HG03432 (cell line): ENCODE results near the gene SLC35A1.
"Not testable (repeated sequence)": the region's sequence is repeated elsewhere in the genome, so short reads cannot be mapped to it uniquely, and the experiment has no call there.

Experiments
- ATAC-seq: cut with Tn5 transposase; IDR thresholded peaks from one replicate; pipeline ENCODE4 v1.9.1; 2021; ENCODE audit warnings: mild to moderate bottlenecking, moderate library complexity; ENCODE audit not compliant: unreplicated experiment

SLC35A1 gene, protein sequence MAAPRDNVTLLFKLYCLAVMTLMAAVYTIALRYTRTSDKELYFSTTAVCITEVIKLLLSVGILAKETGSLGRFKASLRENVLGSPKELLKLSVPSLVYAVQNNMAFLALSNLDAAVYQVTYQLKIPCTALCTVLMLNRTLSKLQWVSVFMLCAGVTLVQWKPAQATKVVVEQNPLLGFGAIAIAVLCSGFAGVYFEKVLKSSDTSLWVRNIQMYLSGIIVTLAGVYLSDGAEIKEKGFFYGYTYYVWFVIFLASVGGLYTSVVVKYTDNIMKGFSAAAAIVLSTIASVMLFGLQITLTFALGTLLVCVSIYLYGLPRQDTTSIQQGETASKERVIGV

DNA sequence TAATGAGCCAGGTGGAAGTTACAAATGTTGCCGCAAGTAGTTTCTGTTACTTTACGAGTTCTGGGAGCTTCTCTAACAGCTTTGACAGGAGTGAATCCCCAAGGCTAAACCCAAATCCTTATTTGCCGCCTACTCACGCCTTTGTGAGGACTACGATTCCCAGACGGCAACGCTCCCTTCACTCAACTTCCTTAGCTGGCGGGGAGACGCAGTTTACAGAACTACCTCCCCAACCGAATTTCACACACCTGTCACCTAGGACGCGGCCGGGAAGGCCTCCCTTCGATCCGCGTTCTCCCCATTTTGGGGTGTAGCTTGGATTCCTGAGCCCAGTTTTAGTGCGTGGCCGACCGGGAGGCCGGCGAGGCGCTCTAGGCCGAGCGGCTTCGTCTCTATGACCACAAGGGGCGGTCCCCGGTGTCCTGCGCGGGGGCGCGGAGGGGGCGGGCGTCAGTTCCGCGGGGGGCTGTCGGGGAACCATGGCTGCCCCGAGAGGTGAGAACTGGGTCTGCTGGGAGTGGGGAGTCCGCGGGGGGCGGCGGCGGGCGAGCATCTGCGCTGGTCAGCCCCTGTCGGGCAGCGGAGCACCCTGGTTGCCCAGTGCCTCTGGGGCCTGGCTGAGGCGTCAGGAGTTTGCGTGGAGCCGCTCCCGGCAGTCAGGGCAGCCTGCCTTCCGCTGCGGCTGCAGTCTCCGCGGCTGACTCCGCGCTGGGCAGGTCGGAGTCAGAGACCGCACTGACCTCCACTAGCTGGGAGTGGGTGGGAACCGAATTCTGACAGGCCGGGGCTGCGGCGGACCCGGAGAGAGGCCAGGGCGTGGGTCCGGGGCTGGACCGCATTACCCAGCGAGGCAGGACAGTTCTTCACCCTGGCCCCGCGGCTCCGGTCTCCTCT is at the start of gene SLC35A1:
TSS of gene SLC35A1 (plus strand) at position 450 of the 894 bp plus-strand sequence. CDS start at position 480, 30 bp downstream.
- ATAC-seq: peak; percentile 95

DNA sequence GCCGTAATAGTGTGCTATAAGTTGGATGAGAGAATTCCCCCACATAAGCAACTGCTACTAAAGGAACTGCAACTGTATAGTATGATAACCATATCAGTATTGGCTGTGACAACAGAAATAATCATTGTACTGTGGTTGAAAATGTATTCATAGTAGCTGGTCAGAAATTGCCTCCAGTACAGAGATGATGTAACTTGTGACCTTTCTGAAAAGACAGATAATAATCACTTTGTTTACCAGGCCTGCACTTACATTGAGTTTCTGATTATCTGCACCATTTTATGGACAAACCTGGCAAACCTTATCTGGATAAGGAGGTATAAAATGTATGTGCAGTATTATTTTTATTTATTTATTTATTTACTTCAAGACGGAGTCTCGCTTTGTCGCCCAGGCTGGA is 46.0 kb upstream of the SLC35A1 start:
- ATAC-seq: no peak

DNA sequence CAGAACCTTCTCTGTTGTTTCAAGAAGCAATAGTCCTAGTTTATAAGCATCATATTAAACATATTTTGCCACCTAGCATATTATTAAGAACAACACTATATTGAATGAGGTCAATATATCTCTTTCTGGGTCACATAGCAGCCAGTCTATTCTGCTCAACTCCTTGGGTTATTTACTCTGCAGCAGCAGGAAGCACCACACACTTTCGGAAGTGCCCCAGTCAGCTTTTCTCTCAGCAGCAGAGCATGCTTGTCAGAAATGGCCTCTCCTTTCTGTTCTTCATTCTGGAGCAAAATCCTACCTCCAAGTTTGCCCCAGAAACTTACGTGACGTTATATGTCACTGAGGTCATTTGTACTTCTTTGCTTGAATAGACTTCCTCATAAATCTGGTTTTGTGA is 42.3 kb upstream of the SLC35A1 start:
- no peak for ATAC-seq

DNA sequence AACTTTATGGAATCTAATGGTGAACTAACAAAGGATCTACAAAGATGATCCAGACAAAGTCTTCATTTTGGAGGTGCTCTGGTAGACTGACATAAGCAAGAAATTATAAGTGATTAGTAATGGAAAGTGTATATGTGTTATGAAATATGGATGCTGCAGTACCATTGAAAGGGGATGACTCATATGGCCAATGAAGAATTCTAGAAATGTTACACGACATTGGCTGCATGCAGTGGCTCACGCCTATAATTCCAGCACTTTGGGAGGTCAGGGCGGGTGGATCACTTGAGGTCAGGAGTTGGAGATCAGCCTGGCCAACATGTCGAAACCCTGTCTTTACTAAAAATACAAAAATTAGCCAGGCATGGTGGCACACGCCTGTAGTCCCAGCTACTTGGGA is 41.5 kb upstream of the SLC35A1 start:
- no peak for ATAC-seq

DNA sequence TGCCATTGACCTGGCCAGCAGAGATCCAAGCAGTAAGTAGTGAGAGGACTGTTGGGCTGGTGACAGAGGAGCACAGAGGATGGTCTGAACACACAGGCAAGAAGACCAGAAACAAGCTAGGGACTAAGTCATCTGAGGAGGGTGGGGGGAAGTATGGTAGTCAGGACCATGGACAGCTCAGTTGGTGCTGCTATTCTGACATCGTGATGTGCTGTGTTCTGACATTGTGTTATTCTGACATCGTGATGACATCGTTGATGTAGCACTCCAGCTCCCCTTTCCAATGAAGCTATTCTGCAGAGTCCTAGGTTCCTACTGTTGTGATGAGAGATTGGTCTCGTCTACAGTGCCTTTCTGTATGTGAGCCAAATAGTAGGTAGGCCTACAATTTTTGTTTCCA is 36.3 kb upstream of the SLC35A1 start:
- peak; percentile 50 for ATAC-seq

DNA sequence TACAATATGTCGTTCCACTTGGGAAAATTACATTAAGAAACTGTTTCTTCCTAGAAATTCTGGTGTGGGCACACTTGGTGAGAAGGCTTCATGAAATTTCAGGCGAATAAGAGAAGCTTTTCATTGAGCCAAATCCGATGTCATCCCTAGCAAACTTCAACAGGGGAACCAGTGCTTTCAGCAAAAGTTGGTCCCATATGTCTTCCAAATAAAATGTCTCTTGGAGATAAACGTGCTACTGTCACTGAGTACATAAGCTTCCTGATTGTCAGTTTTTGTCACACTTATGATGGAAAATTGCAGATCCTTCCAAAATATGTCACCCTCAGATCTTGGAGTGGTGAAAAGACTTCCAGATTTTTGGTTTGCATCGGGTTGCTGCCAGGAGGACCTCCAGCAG is 31.1 kb upstream of the SLC35A1 start:
- no peak for ATAC-seq

DNA sequence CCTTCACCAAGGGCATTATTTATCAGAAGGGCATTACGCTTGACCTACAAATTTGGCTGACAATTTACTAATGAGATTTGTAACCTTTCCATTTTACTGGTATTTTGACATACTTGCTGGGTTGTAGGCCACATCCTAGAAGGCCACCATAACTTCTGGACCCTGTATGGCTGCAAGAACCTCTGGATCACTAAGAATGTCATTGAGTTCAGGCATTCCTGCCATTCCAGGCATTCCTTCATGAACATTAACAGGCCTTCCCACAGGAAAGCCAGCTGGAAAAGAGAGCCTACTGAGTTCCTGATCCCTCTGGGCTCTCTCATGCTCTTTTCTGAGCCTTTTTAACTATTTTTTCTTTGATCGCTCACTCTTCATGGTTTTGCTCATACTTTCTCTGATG is 28.4 kb upstream of the SLC35A1 start:
- no peak for ATAC-seq

DNA sequence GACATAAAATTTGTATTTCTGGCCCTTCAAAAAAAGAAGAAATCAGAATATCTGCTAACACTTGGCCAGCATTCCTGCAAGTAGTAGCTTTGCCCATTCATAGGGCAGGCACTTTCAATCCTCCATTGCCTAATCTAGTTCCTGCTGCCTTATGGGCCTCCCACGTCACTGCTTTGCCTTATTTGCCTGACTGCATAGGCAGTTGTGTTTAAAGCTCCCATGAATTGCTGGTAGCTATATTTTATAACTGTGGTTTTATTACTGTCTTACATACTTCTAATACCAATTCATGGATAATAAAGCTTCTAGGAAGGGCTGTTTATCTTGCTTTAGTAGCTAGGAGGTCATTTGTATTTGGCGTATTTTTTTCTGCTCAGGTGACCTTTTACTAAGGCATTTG is 7.7 kb upstream of the SLC35A1 start:
- no peak for ATAC-seq

DNA sequence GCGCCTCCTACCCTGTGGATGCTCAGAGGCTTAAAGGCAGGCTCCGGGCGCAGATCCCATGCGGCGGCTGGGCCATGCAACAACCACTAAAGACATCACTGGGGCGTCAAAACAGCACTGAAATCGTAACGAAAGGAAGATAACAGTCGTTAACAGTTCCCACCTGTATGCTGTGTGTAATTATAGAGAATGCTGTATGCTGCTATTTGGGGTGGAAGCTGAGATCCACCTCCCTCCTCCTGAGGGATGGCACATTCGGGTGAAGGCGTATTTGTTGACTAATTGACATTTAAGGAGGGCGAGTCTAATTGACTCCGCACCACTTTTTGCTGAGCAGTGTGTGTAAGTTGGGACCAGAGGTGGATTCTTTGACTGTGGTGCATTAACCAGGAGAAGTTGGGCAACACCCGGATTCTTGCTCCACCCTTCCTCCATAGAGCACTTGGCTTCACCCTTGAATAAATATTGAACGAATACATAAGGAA is 687 bp downstream of the SLC35A1 start:
- peak; percentile 78 for ATAC-seq

DNA sequence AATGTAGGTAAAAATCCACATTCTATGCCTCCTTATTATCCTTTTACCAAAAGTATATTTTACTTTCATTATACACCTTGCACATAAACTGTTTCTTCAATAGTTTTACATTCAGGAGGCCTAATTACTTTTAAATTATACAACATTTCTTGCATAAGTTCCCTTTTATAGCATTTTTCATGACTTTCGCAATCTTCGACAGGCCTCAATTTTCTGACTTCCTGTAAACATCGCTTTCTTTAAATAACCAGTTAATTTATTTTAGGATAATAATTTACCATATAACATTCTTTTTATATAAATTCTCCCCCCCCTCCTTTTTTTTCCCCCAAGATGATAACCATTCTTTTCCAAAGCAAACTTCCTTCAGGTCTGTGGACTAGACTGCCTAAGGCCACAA is 9.2 kb downstream of the SLC35A1 start:
- ATAC-seq: no peak

DNA sequence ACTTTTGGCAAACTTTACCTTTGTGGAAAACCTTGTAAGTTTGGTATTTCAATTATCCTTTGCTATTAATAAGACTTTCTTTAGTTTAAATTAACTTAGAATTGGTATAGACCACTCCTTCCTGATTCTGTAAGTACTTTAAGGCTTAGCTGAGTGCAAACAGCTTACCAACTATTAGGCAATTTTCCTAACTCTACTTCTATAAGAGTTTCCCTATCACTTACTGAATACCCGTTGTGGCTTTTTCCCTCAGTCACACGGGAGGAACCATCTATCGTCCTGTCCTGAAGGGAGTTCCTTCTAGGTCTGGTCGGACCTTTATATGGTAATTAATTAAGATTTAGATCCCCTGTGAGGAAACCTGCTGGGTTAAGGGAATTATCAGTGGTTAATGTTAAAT is 9.6 kb downstream of the SLC35A1 start:
- ATAC-seq: no peak

DNA sequence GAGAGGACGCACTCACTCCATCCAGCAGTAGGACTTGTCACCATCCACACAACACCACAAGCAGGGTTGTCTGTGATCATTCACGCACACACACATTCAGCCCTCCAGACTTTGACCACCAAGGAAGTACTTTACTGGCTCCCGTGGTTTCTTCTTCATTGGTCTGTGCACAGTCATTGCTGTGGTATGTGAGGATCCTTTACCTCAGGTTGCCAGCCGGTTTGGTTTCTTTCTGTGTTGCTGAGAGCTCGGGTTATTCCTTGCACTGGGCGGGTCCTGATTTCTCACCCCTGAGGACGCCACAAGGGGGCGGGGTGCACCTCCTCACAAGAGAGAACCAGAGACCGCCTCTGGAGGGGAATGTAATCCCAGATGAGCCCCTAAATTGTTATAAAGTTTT is 11.2 kb downstream of the SLC35A1 start:
- no peak for ATAC-seq

DNA sequence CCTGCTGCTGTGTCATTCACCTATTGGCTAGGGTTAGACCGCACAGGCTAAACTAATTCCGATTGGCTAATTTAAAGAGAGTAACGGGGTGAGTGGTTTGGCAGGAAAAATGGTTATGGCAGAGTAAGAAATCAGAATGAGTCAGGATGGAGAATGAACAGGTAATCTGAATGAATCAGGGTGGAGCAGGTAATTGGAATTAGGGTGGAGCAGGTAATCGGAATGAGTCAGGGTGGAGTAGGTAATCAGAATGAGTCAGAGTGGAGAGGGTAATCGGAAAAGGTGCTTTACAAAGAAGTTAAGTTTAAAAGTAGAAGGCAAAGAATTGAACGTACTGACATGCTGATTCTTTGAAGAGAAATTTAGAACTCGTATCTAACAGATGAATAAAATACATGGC is 11.7 kb downstream of the SLC35A1 start:
- no peak for ATAC-seq

DNA sequence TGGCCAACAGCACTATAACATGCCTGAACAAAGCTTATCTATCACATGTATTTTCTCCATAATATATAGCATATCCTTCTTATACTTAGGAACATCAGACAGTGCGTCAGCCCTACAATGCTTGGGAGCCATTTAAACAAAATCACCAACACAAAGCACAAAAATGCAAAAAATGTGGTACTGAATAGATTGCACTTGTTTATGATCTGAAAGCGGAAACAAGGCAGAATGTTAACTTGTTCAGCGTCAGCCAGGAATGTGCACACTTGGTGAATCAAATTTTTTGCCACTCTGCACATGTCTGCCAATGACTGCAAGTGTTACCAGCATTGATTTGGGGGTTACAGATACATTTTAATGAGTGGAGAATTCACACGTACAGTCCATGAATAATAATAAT is 14.8 kb downstream of the SLC35A1 start:
- ATAC-seq: no peak

DNA sequence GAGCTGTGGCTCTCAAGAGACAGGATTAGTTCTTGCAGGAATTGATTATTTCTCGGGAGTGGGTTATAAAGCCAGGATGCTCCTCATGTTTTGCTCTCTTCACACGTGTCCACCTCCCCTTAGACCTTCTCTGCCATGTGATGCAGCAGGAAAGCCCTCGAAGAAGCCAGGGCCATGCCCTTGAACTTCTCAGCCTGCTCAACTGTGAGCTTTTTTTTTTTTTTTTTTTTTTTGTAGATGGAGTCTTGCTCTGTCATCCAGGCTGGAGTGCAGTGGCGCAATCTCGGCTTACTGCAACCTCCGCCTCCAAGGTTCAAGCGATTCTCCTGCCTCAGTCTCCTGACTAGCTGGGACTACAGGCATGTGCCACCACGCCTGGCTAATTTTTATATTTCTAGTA is 16.6 kb downstream of the SLC35A1 start:
- ATAC-seq: not testable (repeated sequence)

DNA sequence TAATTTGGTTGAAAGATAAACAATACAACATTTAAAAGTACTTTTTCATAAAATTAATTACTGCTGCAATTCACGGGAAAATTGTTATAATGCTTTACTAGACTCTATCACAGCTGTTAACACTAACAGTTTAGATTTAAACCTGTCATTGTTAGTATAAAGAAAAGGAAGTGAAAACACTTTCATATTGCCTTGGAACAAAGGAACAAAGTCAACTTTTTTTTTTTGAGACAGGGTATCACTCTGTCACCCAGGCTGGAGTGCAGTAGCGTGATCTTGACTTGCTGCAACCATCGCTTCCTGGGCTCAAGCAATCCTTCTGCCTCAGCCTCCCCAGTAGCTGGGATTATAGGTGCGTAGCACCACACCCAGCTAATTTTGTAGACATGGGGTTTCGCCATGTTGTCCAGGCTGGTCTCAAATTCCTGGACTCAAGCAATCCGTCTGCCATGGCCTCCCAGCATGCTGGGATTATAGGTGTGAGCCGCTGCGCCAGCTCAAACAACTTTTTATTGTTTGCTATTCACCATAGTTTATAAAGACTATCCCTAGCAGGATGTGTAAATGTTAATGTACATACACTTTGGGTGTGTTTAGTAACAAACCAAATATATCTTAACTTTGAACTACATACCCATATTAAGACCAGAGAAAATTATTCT is 22.1 kb downstream of the SLC35A1 start:
- peak; percentile 80 for ATAC-seq

DNA sequence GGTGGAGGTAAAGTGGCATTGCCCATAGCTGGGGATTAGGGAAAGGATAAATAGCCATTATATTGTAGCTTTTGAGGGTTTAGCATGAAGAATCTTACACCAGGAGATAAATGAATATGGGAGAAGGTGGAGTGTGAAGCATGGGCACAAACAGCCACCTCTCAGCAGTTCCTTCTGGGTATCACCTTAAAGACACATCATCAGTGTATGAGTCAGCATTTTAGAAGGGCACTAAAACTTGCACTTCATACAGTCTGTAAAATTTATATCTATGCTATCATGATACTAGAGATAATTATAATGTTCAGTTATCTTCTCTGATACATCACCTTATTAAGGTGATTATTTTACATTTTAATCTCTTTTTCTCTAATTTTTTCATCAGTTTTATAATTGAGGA is 25.3 kb downstream of the SLC35A1 start:
- ATAC-seq: no peak

DNA sequence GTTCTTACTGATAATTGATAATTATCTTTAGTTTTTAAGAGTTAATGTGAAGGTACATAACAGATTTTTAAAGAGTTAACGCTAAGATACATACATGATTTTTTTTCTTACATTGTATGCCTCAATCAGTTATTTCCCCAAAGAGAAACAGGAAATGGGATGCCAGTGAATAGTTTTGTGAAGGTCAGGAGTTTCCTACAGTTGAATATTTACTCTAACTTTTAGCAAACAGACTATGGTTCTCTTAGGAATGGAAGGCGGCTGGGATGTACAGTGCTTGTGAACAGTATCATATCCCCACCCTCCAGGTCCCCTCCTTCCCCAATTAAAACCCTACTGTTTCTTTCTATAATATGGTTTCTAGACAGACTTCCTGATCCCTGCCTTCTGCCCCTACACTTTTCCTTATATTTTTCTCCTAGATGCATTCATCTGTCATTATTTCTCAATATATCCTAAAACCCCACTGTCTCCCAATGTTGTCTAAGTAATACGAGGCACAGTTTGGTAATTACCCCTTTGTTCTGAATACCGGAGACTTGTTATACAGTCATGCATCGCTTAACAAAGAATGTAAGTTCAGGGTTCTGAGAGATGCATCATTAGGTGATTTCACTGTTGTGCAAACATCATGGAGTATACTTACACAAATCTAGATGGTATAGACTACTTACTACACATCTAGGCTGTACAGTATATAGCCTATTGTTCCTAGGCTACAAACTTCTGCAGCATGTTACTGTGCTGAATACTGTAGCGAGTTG is 29.2 kb downstream of the SLC35A1 start:
- ATAC-seq: no peak

DNA sequence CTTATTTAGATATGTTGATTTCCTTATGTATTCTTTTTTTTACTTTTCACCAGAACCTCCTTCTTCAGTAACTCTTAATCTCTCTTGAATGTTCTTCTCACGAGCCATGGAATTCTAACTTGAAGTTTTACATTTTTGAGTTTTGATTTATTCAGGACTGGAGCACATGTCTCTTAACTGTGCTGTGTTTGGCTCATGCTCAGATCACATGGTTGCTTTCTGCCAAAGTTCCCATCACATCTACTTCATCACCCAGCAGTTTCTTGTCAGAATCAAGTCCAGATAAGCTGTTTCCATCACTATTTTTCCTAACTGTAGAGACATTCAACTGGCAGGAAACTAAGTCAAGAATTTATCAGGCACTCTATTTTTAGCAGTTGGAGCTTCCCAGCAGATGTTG is 31.7 kb downstream of the SLC35A1 start:
- ATAC-seq: no peak

DNA sequence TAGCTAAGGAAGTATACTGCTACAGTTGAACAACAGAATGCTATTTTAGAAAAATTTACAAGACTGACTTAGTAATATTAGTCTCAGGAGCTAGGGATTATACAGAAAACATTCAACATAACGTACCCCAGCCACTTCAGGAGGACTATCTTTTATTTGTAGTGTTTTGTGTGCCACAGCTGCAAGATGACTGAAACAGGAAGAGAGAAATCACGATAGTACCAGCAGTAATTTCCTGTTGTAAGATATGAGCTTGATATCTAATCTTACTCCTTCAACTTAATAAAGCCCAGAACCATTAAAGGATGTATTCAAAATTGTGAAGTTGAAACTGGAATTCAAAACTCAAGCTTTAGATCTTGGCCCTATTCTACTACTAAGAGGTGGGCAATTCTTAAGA is 42.1 kb downstream of the SLC35A1 start:
- no peak for ATAC-seq

DNA sequence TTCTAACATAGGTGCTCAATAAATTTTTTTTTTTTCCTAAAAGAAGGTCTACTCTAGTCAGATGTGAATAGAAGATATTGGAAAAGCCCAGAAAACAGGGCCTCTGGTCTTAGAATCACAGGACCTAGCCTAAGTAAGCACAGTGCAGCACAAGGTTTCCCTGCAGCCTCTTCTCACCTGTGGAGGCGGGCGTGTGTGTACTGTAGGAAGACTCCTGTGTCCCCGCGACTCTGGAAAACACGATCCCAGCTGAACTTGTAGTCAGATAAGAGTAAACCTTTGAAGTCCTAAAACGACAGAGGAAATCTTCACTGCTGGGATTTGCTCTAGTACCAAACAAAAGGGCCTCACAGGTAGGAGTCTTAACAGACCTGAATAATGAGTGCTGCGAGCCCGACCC is 45.7 kb downstream of the SLC35A1 start:
- no peak for ATAC-seq
